Subcutaneous adipose tissue (tissue), 4 donors: ENCODE measurements around the gene KRTAP10-2. TPM values are rescaled to one million over a fixed set of nuclear protein-coding genes. Genes with fewer than 3 reads are reported as not detected.
"Not testable (repeated sequence)": the region's sequence is repeated elsewhere in the genome, so short reads cannot be mapped to it uniquely, and the experiment has no call there.

ENCODE experiments used
- CTCF ChIP-seq: fragments of 450-650 bp; IDR thresholded peaks from one replicate; pipeline ENCODE4 v1.5.1; 2016; ENCODE audit warnings: low read depth, mild to moderate bottlenecking, control low read depth, antibody characterized with exemption, moderate library complexity
- total RNA-seq, 4 donors: library from RNA; depleted of rRNA; stranded (reverse); fragments of >200 nt; gene quantifications; one replicate each; pipeline ENCODE4 v1.1.0, GENCODE V29; 2016

KRTAP10-2 gene
- total RNA-seq, 4 donors from 2014 or later, result not detected

GRCh38 chr21:44579056-44579832 is 27.9 kb upstream of the KRTAP10-2 start:
- no peak for TF ChIP-seq CTCF

GRCh38 chr21:44578371-44579055 is 27.2 kb upstream of the KRTAP10-2 start:
- no peak for TF ChIP-seq CTCF

- no peak for TF ChIP-seq CTCF
These were observed 24.7 kb upstream of the KRTAP10-2 start for GRCh38 chr21:44576025-44576420.

GRCh38 chr21:44575307-44576024 is 24.2 kb upstream of the KRTAP10-2 start:
- TF ChIP-seq CTCF, result no peak

- TF ChIP-seq CTCF, result no peak
These were observed 23.4 kb upstream of the KRTAP10-2 start for GRCh38 chr21:44574457-44575306.

- TF ChIP-seq CTCF, result not testable (repeated sequence)
These were observed 22.5 kb upstream of the KRTAP10-2 start, which contains the start of gene KRTAP10-4 for GRCh38 chr21:44573630-44574456. Gene KRTAP10-4, plus strand, starts transcription at chr21:44573729. Its CDS starts 30 bp downstream, at chr21:44573759.
